DOHH2 (cell line): ENCODE data around the gene CLCN3.

ENCODE experiments used
- H3F3A ChIP-seq: fragments of 200-600 bp; sonication (generic), shearing (Covaris generic); 2 replicates; pipeline ENCODE4 v1.6.0; 2016; ENCODE audit warnings: antibody characterized with exemption, mild to moderate bottlenecking; ENCODE audit not compliant: control insufficient read depth, insufficient read depth
- H3K27ac ChIP-seq: fragments of 200-600 bp; sonication (generic); 2 replicates; pipeline ENCODE4 v1.5.1; 2014; ENCODE audit warnings: low read depth, mild to moderate bottlenecking, low read length, moderate library complexity
- H3K27me3 ChIP-seq: fragments of 200-600 bp; sonication (generic); 2 replicates; pipeline ENCODE4 v1.6.1; 2014; ENCODE audit warnings: mild to moderate bottlenecking, low read length, mixed read lengths; ENCODE audit not compliant: control insufficient read depth
- H3K36me3 ChIP-seq: fragments of 200-600 bp; sonication (generic); 2 replicates; pipeline ENCODE4 v1.6.1; 2014; ENCODE audit warnings: mild to moderate bottlenecking, low read length, moderate library complexity, mixed read lengths; ENCODE audit not compliant: control insufficient read depth
- H3K4me1 ChIP-seq: fragments of 200-600 bp; sonication (generic); 2 replicates; pipeline ENCODE4 v1.6.1; 2014; ENCODE audit warnings: mild to moderate bottlenecking, low read length, mixed read lengths; ENCODE audit not compliant: control insufficient read depth
- H3K4me2 ChIP-seq: fragments of 200-600 bp; sonication (generic); 2 replicates; pipeline ENCODE4 v1.6.0; 2014; ENCODE audit warnings: mild to moderate bottlenecking, low read length, moderate library complexity
- H3K4me3 ChIP-seq: fragments of 200-600 bp; sonication (generic); 2 replicates; pipeline ENCODE4 v1.5.1; 2014; ENCODE audit warnings: mild to moderate bottlenecking, low read length, mixed read lengths
- H3K79me2 ChIP-seq: fragments of 200-600 bp; sonication (generic); 2 replicates; pipeline ENCODE4 v1.6.1; 2014; ENCODE audit warnings: mild to moderate bottlenecking, low read length, mixed read lengths; ENCODE audit not compliant: control insufficient read depth
- H3K9me2 ChIP-seq: fragments of 200-600 bp; sonication (generic); replicated peaks from 2 replicates; pipeline ENCODE4 v1.6.1; 2014; ENCODE audit warnings: mild to moderate bottlenecking, low read length, mixed read lengths; ENCODE audit not compliant: control insufficient read depth
- H3K9me3 ChIP-seq: fragments of 200-600 bp; sonication (generic); 2 replicates; pipeline ENCODE4 v1.6.1; 2014; ENCODE audit warnings: antibody characterized with exemption, low read length, mixed read lengths; ENCODE audit not compliant: control insufficient read depth, insufficient read depth
- H4K20me1 ChIP-seq: fragments of 200-600 bp; sonication (generic); 2 replicates; pipeline ENCODE4 v1.6.0; 2014; ENCODE audit warnings: low read depth, mild to moderate bottlenecking, antibody characterized with exemption, low read length, moderate library complexity; ENCODE audit not compliant: control insufficient read depth, insufficient read depth
- EZH2phosphoT487 ChIP-seq: fragments of 200-600 bp; sonication (generic); IDR thresholded peaks from 2 replicates; pipeline ENCODE4 v1.6.1; 2017; ENCODE audit warnings: borderline replicate concordance, mild to moderate bottlenecking, antibody characterized with exemption, low read length, moderate library complexity, mixed read lengths
- TF ChIP-seq, protein P1 (sequence below): fragments of 200-600 bp; sonication (generic); IDR thresholded peaks from one replicate; pipeline ENCODE4 v1.5.1; 2014; ENCODE audit warnings: antibody characterized with exemption, mild to moderate bottlenecking, low read depth, low read length; ENCODE audit not compliant: poor library complexity, severe bottlenecking

The CLCN3 gene

GRCh38 chr4:169662206-169662605 lies 41.8 kb downstream of the CLCN3 start:
- no peaks in the 10 kb centered on the region for H3K9me2 ChIP-seq
- H4K20me1 ChIP-seq = no peaks in the 10 kb centered on the region
- no peak overlapping the region for H3K4me3 ChIP-seq
- no peaks in the 10 kb centered on the region for H3K27me3 ChIP-seq
- no peak overlapping the region for H3K4me2 ChIP-seq
- no peak overlapping the region for H3K27ac ChIP-seq
- peaks cover 37% of the 10 kb centered on the region for H3K4me1 ChIP-seq
- no peaks in the 10 kb centered on the region for H3K9me3 ChIP-seq
- H3K79me2 ChIP-seq = peaks cover 74% of the 10 kb centered on the region
- TF ChIP-seq EZH2phosphoT487 = no peak
- TF ChIP-seq, protein P1, sequence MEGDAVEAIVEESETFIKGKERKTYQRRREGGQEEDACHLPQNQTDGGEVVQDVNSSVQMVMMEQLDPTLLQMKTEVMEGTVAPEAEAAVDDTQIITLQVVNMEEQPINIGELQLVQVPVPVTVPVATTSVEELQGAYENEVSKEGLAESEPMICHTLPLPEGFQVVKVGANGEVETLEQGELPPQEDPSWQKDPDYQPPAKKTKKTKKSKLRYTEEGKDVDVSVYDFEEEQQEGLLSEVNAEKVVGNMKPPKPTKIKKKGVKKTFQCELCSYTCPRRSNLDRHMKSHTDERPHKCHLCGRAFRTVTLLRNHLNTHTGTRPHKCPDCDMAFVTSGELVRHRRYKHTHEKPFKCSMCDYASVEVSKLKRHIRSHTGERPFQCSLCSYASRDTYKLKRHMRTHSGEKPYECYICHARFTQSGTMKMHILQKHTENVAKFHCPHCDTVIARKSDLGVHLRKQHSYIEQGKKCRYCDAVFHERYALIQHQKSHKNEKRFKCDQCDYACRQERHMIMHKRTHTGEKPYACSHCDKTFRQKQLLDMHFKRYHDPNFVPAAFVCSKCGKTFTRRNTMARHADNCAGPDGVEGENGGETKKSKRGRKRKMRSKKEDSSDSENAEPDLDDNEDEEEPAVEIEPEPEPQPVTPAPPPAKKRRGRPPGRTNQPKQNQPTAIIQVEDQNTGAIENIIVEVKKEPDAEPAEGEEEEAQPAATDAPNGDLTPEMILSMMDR = no peak
- H3F3A ChIP-seq = peaks cover 15% of the 10 kb centered on the region
- peaks cover 13% of the 10 kb centered on the region for H3K36me3 ChIP-seq

GRCh38 chr4:169663402-169663801 lies 43.0 kb downstream of the CLCN3 start:
- Histone ChIP-seq H3K4me1 (peaks cover 35% of the 10 kb centered on the region), H3K9me2 (no peaks in the 10 kb centered on the region), H3K27ac (no peak overlapping the region), H3K9me3 (no peaks in the 10 kb centered on the region), H3K4me3 (no peak overlapping the region), H3K4me2 (no peak overlapping the region), H3K27me3 (no peaks in the 10 kb centered on the region), H3F3A (peaks cover 14% of the 10 kb centered on the region), H4K20me1 (no peaks in the 10 kb centered on the region), H3K79me2 (peaks cover 80% of the 10 kb centered on the region), H3K36me3 (peaks cover 13% of the 10 kb centered on the region)
- no peak for TF ChIP-seq EZH2phosphoT487
- TF ChIP-seq, protein P1 = no peak

- no peaks in the 10 kb centered on the region for H3K9me2 ChIP-seq
- no peaks in the 10 kb centered on the region for H4K20me1 ChIP-seq
- H3K36me3 ChIP-seq = peaks cover 13% of the 10 kb centered on the region
- H3K4me2 ChIP-seq = no peak overlapping the region
- H3K4me3 ChIP-seq = no peak overlapping the region
- H3K27ac ChIP-seq = no peak overlapping the region
- H3K9me3 ChIP-seq = no peaks in the 10 kb centered on the region
- H3K27me3 ChIP-seq = no peaks in the 10 kb centered on the region
- TF ChIP-seq EZH2phosphoT487 = no peak
- TF ChIP-seq, protein P1 = no peak
- peaks cover 80% of the 10 kb centered on the region for H3K79me2 ChIP-seq
- peaks cover 14% of the 10 kb centered on the region for H3F3A ChIP-seq
- peaks cover 30% of the 10 kb centered on the region for H3K4me1 ChIP-seq
Observed at GRCh38 chr4:169663831-169664230, 43.5 kb downstream of the CLCN3 start.
